Stimulated activated CD4-positive, alpha-beta T cell treated with anti-CD3 and anti-CD28 coated beads, Interleukin-1b, Interleukin-23, amount 100 ng/mL, for 24 hours (primary cell): ENCODE measurements around the gene ETHE1.
A peak's percentile ranks its signal among the peaks of the same experiment; 100 is the strongest.

ENCODE experiments used
- DNase-seq, 4 experiments: peaks; one replicate each; pipeline ENCODE4 v3.0.0-alpha.2; 2020; ENCODE audit warnings: low read depth in 4 of 4, low spot score in 1 of 4

The ETHE1 gene

DNA sequence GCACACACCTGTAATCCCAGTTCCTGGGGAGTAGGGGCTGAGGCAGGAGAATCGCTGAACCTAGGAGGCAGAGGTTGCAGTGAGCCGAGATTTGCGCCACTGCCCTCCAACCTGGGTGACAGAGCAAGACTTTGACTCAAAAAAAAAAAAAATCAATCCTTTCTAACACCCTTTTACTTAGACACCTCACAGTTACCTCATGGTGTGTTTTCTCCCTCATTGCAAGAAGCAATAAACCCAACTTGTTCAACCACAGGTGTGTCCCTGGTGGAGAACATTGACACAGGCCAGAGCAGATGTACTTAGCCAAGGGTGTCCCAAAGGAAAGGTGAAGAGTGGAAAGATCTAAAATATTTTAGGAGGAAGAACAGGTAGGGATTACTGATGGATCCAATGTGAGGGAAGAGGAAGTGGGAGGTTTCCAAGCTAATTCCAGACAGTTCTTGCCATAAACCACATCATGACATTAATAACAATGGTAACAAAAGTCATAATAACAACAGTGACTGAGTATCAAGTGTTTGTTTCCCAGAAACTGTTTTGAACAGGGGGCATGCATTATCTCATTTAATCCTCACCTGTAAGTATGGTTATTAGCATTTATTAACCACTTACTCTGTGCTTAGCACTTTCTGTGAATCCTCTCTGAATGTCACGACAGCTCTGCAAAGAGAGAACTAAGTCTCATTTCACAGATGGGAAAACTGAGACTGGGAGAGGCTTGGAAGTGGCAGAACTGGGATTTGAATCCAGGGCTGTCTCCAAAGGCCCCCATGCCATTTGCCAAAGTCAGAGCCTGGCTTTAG, 58.4 kb downstream of the ETHE1 start:
- no peak for DNase-seq

DNA sequence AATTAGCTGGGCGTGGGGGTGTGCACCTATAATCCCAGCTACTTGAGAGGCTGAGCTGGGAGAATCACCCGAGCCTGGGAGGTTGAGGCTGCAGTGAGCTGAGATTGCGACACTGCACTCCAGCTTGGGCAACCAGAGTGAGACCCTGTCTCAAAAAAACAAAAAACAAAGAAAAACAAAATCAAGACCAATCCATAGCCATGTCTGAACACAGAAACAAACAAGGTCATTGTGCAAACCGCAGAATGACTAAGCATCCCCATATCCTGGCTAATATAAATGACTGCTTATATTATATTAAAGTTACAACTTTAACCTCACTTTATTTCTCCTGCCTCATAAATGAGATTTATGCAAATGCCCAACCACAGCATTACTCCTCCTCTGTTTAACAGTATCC, 59.3 kb downstream of the ETHE1 start:
- DNase-seq: no peak

DNA sequence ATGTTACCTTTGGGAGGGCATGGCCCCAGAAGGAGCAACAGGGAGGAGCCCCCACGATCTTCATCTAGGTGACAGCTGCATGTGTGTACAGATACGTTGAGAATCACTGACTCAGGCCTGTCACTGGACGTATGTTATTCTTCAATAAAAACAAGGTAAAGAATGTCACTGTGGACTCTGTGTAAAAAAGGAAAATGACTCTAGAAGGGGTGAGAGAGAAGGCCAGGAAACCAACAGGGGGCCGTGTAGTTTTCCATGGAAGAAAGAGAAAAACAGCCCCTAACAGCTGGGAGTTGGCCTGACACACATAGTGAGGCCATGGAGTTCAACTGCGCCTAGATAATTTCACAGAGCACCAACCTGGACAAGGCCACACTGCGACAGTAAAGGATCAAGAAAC, 59.7 kb downstream of the ETHE1 start:
- DNase-seq: no peak

DNA sequence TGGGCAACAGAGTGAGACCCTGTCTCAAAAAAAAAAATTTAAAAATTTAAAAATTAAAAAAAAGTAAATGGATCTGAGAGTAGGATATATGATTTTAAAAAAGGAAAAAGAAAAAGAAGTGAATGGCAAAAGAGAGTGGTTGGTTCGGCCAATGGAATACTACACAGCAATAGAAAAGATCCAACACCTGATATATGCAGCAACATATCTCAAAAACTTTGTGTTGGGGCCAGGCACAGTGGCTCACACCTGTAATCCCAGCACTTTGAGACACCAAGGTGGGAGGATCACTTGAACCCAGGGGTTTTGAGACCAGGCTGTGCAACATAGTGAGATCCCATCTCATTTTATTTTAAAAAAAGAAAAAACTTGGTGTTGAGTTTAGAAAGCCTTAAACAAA, 60.2 kb downstream of the ETHE1 start:
- DNase-seq: no peak

DNA sequence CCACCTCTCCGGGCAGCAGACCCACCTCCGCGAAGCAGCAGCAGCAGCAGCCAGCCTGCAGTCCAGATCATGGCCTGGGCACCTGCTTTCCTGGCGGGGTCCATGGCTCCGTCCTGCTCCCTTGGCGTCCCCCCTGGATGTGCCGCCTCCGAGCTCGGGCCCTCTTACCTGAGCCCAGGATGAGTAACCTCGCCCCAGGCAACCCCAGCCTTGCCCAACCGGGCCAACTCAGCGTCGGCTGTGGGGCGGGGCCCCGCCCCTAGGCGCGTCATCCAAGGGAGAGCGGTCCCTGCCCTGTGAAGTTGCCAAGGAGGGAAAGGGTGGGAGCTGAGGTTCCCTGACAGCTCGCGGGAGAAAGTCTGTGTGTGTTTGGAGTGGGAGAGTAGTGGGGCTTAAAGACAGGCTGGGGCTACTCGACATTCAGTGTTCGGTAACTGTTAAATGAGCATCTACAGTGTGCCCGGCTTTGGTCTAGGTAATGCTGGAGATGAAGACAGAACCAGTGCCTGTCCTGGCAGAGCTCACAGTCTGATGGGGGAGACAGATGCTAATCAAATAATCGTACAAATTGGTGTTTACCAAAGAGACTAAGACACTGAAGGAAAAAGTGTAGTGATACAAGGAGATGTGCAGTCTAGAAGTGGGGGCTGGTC, 61.4 kb downstream of the ETHE1 start, which contains the start of gene LYPD3:
Gene LYPD3, minus strand, starts transcription at position 141 of the 653 bp plus-strand sequence. Its CDS starts 37 bp downstream, at position 104.
- no peak for DNase-seq

DNA sequence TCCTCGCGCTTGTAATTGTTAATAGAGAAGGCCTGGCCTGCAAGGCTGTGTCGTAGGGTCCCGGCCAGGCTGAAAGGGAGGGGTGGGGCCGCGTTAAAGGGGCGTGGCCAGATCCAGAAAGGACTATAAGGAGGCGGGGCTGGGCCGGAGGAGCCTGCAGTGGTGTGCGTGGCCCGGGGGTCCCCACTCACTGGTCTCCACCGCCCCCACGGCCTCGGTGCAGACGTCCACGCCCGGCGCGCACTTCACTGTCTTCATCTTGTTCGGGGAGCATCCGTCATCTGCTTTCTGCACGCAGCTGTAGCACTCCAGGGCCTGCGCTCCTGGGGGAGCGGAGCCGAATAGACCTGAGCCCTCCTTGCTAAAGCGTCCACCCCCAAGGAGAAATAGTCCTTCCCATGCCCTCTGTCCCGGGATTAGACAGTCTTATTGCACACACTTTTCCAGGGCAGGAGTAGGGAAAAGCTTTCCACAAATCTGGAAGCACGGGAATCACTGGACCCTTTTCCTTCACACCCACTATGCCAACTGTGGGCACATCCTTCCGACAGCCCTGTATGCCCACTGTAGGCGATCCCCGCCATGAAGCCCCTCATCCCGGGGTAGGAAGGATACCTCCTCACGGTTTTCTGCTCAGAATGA, 62.7 kb downstream of the ETHE1 start:
- DNase-seq: peak; percentile 38 to 69 (median 50)

DNA sequence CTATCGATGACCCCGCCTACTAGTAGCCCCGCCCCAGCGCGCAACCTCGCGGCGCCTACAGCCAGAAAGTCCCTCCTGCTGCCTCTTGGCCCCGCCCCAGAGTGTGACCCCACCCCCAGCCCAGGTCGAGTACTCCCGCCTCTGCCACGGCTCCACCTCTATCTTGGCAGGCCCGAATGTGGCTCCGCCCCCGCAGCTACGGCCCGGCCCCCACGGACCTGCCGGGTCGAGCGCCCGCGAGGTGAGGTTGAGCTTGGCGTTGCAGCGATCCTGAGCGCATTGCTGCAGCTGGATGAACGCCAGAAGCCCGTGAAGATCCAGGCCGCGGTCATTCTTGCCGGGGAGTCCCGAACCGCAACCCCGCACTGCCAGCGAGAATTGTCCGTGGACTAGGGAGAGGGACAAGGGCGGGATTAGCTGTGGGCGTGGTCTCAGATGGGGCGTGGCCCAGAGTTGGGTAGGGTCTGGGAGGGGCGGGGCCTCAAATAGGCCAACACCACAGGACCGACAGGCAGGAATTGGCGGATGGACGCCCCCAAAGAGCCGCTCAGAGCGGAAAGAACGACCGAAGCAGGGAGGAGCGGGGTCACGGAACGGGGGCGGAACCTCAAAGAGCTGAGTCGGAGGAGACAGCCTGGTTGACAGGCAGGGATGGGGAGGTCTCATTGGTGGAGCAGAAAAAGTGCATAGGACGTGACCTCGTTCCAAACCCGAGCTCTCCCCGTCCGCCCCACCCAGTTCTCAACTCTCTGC, 63.4 kb downstream of the ETHE1 start:
- peak; percentile 99 to 100 (median 99) for DNase-seq

DNA sequence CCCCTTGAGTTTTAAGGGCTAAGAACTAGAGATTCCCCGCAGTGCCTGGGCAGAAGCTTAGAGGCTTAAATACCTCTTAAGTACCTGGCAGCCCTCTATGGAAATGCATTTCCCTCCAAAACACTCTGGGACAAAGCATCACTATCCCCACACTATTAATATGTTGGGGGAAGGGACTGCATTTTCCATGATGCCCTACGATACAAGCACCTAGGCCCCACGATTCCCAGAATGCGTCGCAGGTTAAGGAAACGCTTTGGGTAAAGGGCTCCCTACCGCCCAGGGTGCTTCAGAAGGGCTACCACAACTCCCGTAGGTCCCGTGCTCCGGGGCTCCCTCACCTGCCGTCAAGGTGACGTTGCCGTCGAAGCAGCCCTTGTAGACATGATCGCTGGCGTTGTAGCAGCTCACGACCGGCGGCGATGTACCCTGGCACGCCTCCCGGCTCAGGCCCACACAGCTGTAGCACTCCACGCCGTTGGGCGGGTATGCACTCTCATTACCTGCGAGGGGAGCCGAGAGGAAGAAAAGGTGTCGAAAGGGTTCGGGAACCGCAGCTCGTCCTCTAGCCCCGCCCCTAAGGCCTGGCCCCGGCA, 64.1 kb downstream of the ETHE1 start:
- DNase-seq: no peak

DNA sequence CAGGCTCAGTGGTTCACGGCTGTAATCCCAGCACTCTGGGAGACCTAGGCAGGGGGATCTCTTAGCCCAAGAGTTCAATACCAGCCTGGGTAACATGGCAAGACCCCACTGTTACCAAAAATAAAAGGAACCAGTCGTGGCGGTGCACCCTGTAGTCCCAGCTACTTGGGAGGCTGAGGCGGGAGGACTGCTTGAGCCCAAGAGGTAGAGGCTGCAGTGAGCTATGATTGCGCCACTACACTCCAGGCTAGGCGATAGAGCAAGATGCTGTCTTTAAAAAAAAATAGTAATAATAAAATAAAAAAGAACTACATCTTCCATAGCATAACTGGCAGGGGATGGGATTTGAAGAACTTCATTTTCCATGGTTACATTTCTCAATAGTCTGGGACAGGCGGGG, 64.6 kb downstream of the ETHE1 start:
- DNase-seq: no peak

DNA sequence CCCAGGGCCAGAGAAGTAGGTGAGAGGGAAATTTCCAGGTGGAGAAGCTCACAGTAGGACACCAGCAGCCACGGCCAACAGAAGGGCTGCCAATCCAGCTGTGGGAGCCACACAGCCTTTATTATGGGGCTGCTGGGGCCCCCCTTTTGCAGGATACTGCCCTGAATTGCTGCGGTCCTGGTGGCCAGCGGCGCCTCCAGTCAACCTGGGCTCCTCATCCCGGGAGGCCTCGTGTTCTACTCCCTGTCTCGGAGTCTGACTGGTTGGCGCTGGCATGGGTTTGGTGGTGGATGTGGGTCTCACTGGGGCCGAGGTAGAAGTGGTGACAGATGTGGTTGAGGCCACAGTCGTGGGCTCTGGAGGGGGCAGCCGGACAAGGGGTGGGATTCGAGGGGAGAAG, 65.7 kb downstream of the ETHE1 start:
- DNase-seq: no peak

DNA sequence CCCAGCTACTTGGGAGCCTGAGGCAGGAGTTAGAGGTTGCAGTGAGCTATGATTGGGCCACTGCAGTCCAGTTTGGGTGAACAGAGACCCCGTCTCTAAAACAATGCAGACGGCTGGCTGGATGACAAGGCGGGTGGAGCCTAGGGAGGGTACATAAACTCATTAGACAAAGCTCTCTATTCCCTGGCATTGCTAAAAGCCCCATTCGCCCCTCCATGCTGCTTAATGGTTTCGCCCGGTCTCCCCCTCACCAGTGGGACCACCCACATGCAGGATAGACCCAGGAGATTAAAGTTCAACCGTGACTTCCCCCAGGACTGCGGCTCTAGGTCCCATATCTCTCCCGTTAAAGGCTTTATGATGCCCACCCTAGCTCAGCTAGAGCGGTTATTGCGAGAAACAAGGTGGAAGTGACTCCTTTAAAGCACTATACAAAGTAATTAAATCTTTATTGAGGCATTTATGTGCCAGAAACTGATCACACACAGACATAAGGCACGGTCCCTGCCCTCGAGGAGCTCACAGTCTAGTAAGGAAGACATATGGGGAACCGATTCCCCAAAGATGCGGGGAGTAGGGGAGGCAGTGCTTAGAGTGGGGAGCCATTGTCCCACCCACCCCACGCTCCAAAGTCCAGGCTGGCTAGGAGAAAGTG, 66.5 kb downstream of the ETHE1 start:
- DNase-seq: no peak

DNA sequence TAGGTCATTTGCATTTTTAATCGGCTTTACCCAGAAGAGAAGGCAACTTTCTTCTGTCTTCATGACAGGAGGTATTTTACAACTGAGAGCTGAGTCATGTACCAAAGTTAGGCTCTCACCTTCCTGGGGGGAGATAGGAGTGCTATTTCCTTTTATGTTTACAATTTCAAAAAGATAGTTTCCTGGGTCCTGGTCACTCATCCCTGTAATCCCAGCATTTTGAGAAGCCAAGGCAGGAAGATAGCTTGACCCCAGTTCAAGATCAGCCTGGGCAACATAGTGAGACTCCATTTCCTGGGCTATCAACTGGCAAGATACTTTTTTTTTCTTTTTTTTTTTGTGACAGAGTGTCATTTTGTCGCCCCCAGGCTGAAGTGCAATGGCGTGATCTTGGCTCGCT, 69.2 kb downstream of the ETHE1 start:
- DNase-seq: no peak
